H1 (cell line): Measurements from ENCODE around the gene DNAJC10. TPM values are rescaled to one million over a fixed set of nuclear protein-coding genes. Genes with fewer than 3 reads are reported as not detected.

Experiments
- CTCF ChIA-PET: fragments of 300-600 bp; sonication (Branson Sonifier 250); formaldehyde crosslinking; loops from one replicate; lab custom pipeline; 2021; ENCODE audit not compliant: partially characterized antibody; lab: Charles Lee
- POLR2A ChIA-PET: fragments of 300-600 bp; sonication (Branson Sonifier 250); formaldehyde crosslinking; loops from one replicate; lab custom pipeline; 2021; ENCODE audit warnings: inconsistent platforms; ENCODE audit not compliant: partially characterized antibody; lab: Charles Lee
- DNase-seq, 2 experiments: peaks; one replicate each; pipeline versions ENCODE4 v3.0.0 to v3.0.0-alpha.2; 2010 to 2022; ENCODE audit warnings: low spot score in 2 of 2, low read depth in 1 of 2, mixed read lengths in 1 of 2
- FAIRE-seq: peaks from 2 replicates; lab custom pipeline; 2011; peaks lifted over from hg19 to GRCh38; lab: Jason Lieb, UNC
- H2AFZ ChIP-seq: 2 replicates; pipeline ENCODE4 v1.8.1; 2012; ENCODE audit warnings: low read length, inconsistent platforms
- H2AK5ac ChIP-seq: 2 replicates; pipeline ENCODE4 v1.6.1; 2013; ENCODE audit warnings: low read depth, low read length
- H2BK120ac ChIP-seq: replicated peaks from 2 replicates; pipeline ENCODE3; 2013; ENCODE audit warnings: low read depth, low read length, inconsistent platforms
- H2BK12ac ChIP-seq: 2 replicates; pipeline ENCODE4 v1.6.1; 2013; ENCODE audit warnings: low read depth, low read length
- H2BK15ac ChIP-seq: 2 replicates; pipeline ENCODE4 v1.6.1; 2013; ENCODE audit warnings: low read length
- H2BK20ac ChIP-seq: 2 replicates; pipeline ENCODE4 v1.6.1; 2013; ENCODE audit warnings: low read length
- H2BK5ac ChIP-seq: 2 replicates; pipeline ENCODE4 v1.6.1; 2013; ENCODE audit warnings: low read depth, low read length
- H3K14ac ChIP-seq: 2 replicates; pipeline ENCODE4 v1.6.1; 2013; ENCODE audit warnings: inconsistent platforms; ENCODE audit not compliant: insufficient read length
- H3K18ac ChIP-seq: 2 replicates; pipeline ENCODE4 v1.6.1; 2013; ENCODE audit warnings: low read length; ENCODE audit errors: extremely low read depth
- H3K23ac ChIP-seq: 2 replicates; pipeline ENCODE4 v1.6.1; 2013; ENCODE audit warnings: inconsistent platforms; ENCODE audit not compliant: insufficient read length
- H3K23me2 ChIP-seq: 2 replicates; pipeline ENCODE4 v1.6.1; 2013; ENCODE audit warnings: low read depth, low read length
- H3K27ac ChIP-seq: 2 replicates; pipeline ENCODE4 v1.6.1; 2011; ENCODE audit warnings: low read depth, low read length, inconsistent platforms
- H3K27me3 ChIP-seq, 4 experiments: replicated peaks in 1 of 4; 1 replicate in 1 of 4; 2 replicates in 3 of 4; pipeline versions ENCODE4 v1.6.1 to v1.8.1; 2011 to 2013; ENCODE audit warnings: low read length in 3 of 4, mild to moderate bottlenecking in 3 of 4, inconsistent platforms in 2 of 4, mixed read lengths in 2 of 4, moderate library complexity in 1 of 4; ENCODE audit not compliant: control insufficient read depth in 3 of 4, insufficient read depth in 3 of 4; ENCODE audit errors: extremely low read depth in 1 of 4
- H3K36me3 ChIP-seq, 4 experiments: 2 replicates each; pipeline versions ENCODE4 v1.6.1 to v1.8.1; 2011 to 2013; ENCODE audit warnings: mild to moderate bottlenecking in 4 of 4, low read length in 3 of 4, moderate library complexity in 2 of 4, control low read depth in 1 of 4, inconsistent platforms in 1 of 4; ENCODE audit not compliant: insufficient read depth in 4 of 4, control insufficient read depth in 2 of 4
- H3K4ac ChIP-seq: replicated peaks from 2 replicates; pipeline ENCODE3; 2013; ENCODE audit warnings: low read length, low read depth, mixed read lengths, inconsistent platforms; ENCODE audit not compliant: insufficient read length
- H3K4me1 ChIP-seq, 4 experiments: replicated peaks in 1 of 4; 1 replicate in 1 of 4; 2 replicates in 3 of 4; pipeline versions ENCODE4 v1.6.1 to v1.8.1; 2011 to 2013; ENCODE audit warnings: low read length in 3 of 4, inconsistent platforms in 2 of 4, mixed read lengths in 1 of 4; ENCODE audit not compliant: insufficient read depth in 4 of 4, control insufficient read depth in 3 of 4
- H3K4me2 ChIP-seq, 2 experiments: 2 replicates each; pipeline versions ENCODE4 v1.6.1 to v1.8.1; 2011 to 2013; ENCODE audit warnings: low read depth in 2 of 2, low read length in 2 of 2, control low read depth in 1 of 2, inconsistent platforms in 1 of 2, mild to moderate bottlenecking in 1 of 2; ENCODE audit not compliant: insufficient read depth in 1 of 2
- H3K4me3 ChIP-seq, 4 experiments: fragments of 200-600, 300-600 bp in 1 of 4; sonication (generic), shearing (Covaris generic), sonication (Bioruptor Twin) in 1 of 4; 2 replicates each; pipeline versions ENCODE4 v1.5.1 to v1.8.1; 2011 to 2016; ENCODE audit warnings: low read length in 4 of 4, low read depth in 3 of 4, control low read depth in 2 of 4, inconsistent platforms in 2 of 4, mild to moderate bottlenecking in 2 of 4, mixed read lengths in 1 of 4, moderate library complexity in 1 of 4; ENCODE audit not compliant: insufficient read depth in 2 of 4; ENCODE audit errors: extremely low read depth in 1 of 4
- H3K56ac ChIP-seq: replicated peaks from 2 replicates; pipeline ENCODE3; 2013; ENCODE audit warnings: low read depth, mild to moderate bottlenecking, mixed read lengths, low read length, inconsistent platforms; ENCODE audit not compliant: insufficient read length
- H3K79me1 ChIP-seq: 2 replicates; pipeline ENCODE4 v1.6.1; 2013; ENCODE audit warnings: low read depth, low read length, control low read depth
- H3K79me2 ChIP-seq, 2 experiments: 2 replicates each; pipeline versions ENCODE4 v1.6.1 to v1.8.1; 2012 to 2013; ENCODE audit warnings: low read length in 2 of 2, mild to moderate bottlenecking in 2 of 2, inconsistent platforms in 1 of 2; ENCODE audit not compliant: insufficient read depth in 2 of 2, control insufficient read depth in 1 of 2
- H3K9ac ChIP-seq, 4 experiments: replicated peaks in 1 of 4; 1 replicate in 1 of 4; 2 replicates in 3 of 4; pipeline versions ENCODE4 v1.6.1 to v1.8.1; 2011 to 2013; ENCODE audit warnings: low read depth in 3 of 4, low read length in 3 of 4, control low read depth in 2 of 4, mild to moderate bottlenecking in 2 of 4, moderate library complexity in 2 of 4, inconsistent platforms in 1 of 4; ENCODE audit errors: extremely low read depth in 1 of 4
- H3K9me3 ChIP-seq, 2 experiments: 2 replicates each; pipeline versions ENCODE4 v1.6.1 to v1.8.1; 2012 to 2013; ENCODE audit warnings: mild to moderate bottlenecking in 2 of 2, moderate library complexity in 2 of 2, control low read depth in 1 of 2, inconsistent platforms in 1 of 2, low read depth in 1 of 2, low read length in 1 of 2, mixed read lengths in 1 of 2; ENCODE audit not compliant: insufficient read depth in 2 of 2
- H4K20me1 ChIP-seq, 2 experiments: replicated peaks in 1 of 2; 2 replicates each; pipeline versions ENCODE3 to v1.8.1; 2011 to 2013; ENCODE audit warnings: inconsistent platforms in 2 of 2, low read length in 2 of 2, mild to moderate bottlenecking in 1 of 2; ENCODE audit not compliant: insufficient read depth in 2 of 2, control insufficient read depth in 1 of 2
- H4K5ac ChIP-seq: 2 replicates; pipeline ENCODE4 v1.6.1; 2013; ENCODE audit warnings: low read length, low read depth, mixed read lengths, inconsistent platforms; ENCODE audit not compliant: insufficient read length
- H4K8ac ChIP-seq: 2 replicates; pipeline ENCODE4 v1.8.0; 2013; ENCODE audit warnings: mild to moderate bottlenecking, moderate library complexity, low read length, inconsistent platforms; ENCODE audit not compliant: insufficient read depth; ENCODE audit errors: extremely low read depth
- H4K91ac ChIP-seq: replicated peaks from 2 replicates; pipeline ENCODE3; 2013; ENCODE audit warnings: low read length, mixed read lengths, inconsistent platforms; ENCODE audit not compliant: insufficient read length
- BCL11A ChIP-seq, 2 experiments: IDR thresholded peaks; one replicate each; pipeline ENCODE4 v1.6.1; 2011; ENCODE audit warnings: low read depth in 2 of 2, low read length in 2 of 2, mild to moderate bottlenecking in 2 of 2
- POU5F1 ChIP-seq: IDR thresholded peaks from 2 replicates; pipeline ENCODE4 v1.6.1; 2011; ENCODE audit warnings: low read depth, mild to moderate bottlenecking, low read length, moderate library complexity
- WGBS, 2 experiments: shearing (Covaris generic) in 1 of 2; methylation state at CpG; one replicate each; pipeline versions ENCODE4 v1.1.6 to v1.1.7; 2013 to 2015; ENCODE audit warnings: low lambda C conversion rate in 2 of 2, mixed read lengths in 2 of 2, inconsistent platforms in 1 of 2, low coverage in 1 of 2, missing lambda C conversion rate in 1 of 2; ENCODE audit not compliant: insufficient replicate concordance in 2 of 2, insufficient coverage in 1 of 2, insufficient read length in 1 of 2; ENCODE audit errors: extremely low coverage in 1 of 2, missing lambda C conversion rate in 1 of 2; 5-methylcytosine and 5-hydroxymethylcytosine counted together
- polyA plus RNA-seq, 7 experiments: library from polyadenylated mRNA; depleted of rRNA in 3 of 7; stranded (reverse) in 5 of 7; unstranded in 2 of 7; fragments of >200 nt in 5 of 7; fragments of 200-250 nt in 2 of 7; gene quantifications; 1 replicate in 5 of 7; 2 replicates in 1 of 7; 4 replicates in 1 of 7; pipeline versions ENCODE4 v1.2.1 to v1.2.3, GENCODE V29; 2011 to 2013; ENCODE audit warnings: missing spikeins in 2 of 7, mixed read lengths in 2 of 7
- total RNA-seq: library from RNA; stranded (reverse); fragmentation: NEBNext Ultra II Directional; extraction: Animal tissue kit (Norgen Biotek cat#: 25700); gene quantifications from 2 replicates; pipeline ENCODE4 v1.2.1, GENCODE V29; 2021

DNAJC10 gene
- total and polyA plus RNA-seq, 2 of the 8 experiments (the other 6 are each of a cell fraction or from before 2014, with no cell fraction given): 23.2 to 121 TPM

- Histone ChIP-seq H3K9ac (no peak overlapping the region), H3K9me3 (no peaks in the 10 kb centered on the region), H3K27me3 (no peaks in the 10 kb centered on the region), H3K36me3 (no peaks in the 10 kb centered on the region), H3K4me1 (no peaks in the 10 kb centered on the region), H3K56ac (no peak overlapping the region), H2BK120ac (no peak overlapping the region), H3K79me1 (no peaks in the 10 kb centered on the region), H3K18ac (no peak overlapping the region), H2BK15ac (no peak overlapping the region), H3K79me2 (no peaks in the 10 kb centered on the region), H2BK20ac (no peak overlapping the region), H4K5ac (no peak overlapping the region), H2BK5ac (no peak overlapping the region), H3K23ac (no peak overlapping the region), H3K4ac (no peak overlapping the region), H3K4me2 (no peak overlapping the region), H3K27ac (no peak overlapping the region), H3K23me2 (no peaks in the 10 kb centered on the region), H2AFZ (no peak overlapping the region), H3K4me3 (no peak overlapping the region), H4K8ac (no peak overlapping the region), H4K20me1 (no peaks in the 10 kb centered on the region), H2AK5ac (no peak overlapping the region), H3K14ac (no peak overlapping the region), H4K91ac (no peak overlapping the region), H2BK12ac (no peak overlapping the region)
- TF ChIP-seq BCL11A (IDR thresholded peaks at IDR 0.05; ENCODE audit: low read depth in 2 of 2, low read length in 2 of 2) (no peak), POU5F1 (no peak)
- FAIRE-seq (no peak), DNase-seq (no peak)
- WGBS, 2 experiments: 85% methylated on average over 5 of the region's 5 CpGs; no CpG with 5 or more reads in 1 of the 2 experiments
- CTCF ChIA-PET: interaction anchor here (1.0 to 1.8 kb wide), 5 partner anchors 15 to 112 kb away, joined by 3 to 7 read pairs (median 4); no protein-coding TSS in a partner anchor
- POLR2A ChIA-PET: no interaction called here
These were observed 88.1 kb downstream of the DNAJC10 start for GRCh38 chr2:182804128-182804527.
